HepG2 (cell line): ENCODE measurements around the gene ASTE1. TPM values are rescaled to one million over a fixed set of nuclear protein-coding genes. Genes with fewer than 3 reads are reported as not detected.

Experiments
- ATAC-seq: fragments of 200-7000 bp; cut with Tn5 transposase; 3 replicates; pipeline ENCODE4 v1.9.1; 2020; ENCODE audit warnings: mild to moderate bottlenecking, moderate library complexity
- BruUV-seq: library from RNA; stranded (reverse); fragments of 400-500 nt; replicated peaks from 2 replicates; lab custom pipeline; 2021; lab: Mats Ljungman, UMichigan
- CTCF ChIA-PET: fragments of 300-600 bp; formaldehyde crosslinking; extraction: SDS; loops from one replicate; lab custom pipeline; 2021; ENCODE audit warnings: low total read pairs, inconsistent platforms, low intra/inter-chr PET ratio; lab: Yijun Ruan, JAX
- POLR2A ChIA-PET: fragments of 350-600 bp; sonication (Branson Sonifier 250); formaldehyde crosslinking; loops from one replicate; lab custom pipeline; 2020; ENCODE audit warnings: antibody characterized with exemption, inconsistent platforms; lab: Yijun Ruan, JAX
- DNase-seq: peaks from one replicate; pipeline ENCODE4 v3.0.0-alpha.2; 2015; ENCODE audit warnings: low spot score
- FAIRE-seq: peaks from 3 replicates; lab custom pipeline; 2011; peaks lifted over from hg19 to GRCh38; lab: Jason Lieb, UNC
- H2AFZ ChIP-seq: one replicate; pipeline ENCODE4 v1.6.1; 2011; ENCODE audit warnings: low read length, inconsistent platforms
- H3K27ac ChIP-seq: fragments of 300-600 bp; 3 replicates; pipeline ENCODE4 v1.8.0; 2011; ENCODE audit warnings: mixed run types, mild to moderate bottlenecking, mixed read lengths, low read length, inconsistent platforms; ENCODE audit not compliant: insufficient read depth; ENCODE audit errors: extremely low read length
- H3K27me3 ChIP-seq, 2 experiments: fragments of 200-600 bp in 1 of 2; 2 replicates in 1 of 2; 3 replicates in 1 of 2; pipeline versions ENCODE4 v1.6.0 to v1.8.0; 2011; ENCODE audit warnings: low read length in 2 of 2, mild to moderate bottlenecking in 2 of 2, moderate library complexity in 2 of 2, inconsistent platforms in 1 of 2; ENCODE audit not compliant: insufficient read depth in 2 of 2, control insufficient read depth in 1 of 2
- H3K36me3 ChIP-seq, 2 experiments: fragments of 200-600 bp in 1 of 2; replicated peaks in 1 of 2; 2 replicates in 1 of 2; 3 replicates in 1 of 2; pipeline versions ENCODE4 v1.5.1 to v1.8.0; 2011; ENCODE audit warnings: low read length in 2 of 2, inconsistent platforms in 1 of 2; ENCODE audit not compliant: insufficient read depth in 2 of 2, control insufficient read depth in 1 of 2
- H3K4me1 ChIP-seq: 2 replicates; pipeline ENCODE4 v1.5.1; 2012; ENCODE audit warnings: low read length, inconsistent platforms; ENCODE audit not compliant: insufficient read depth
- H3K4me2 ChIP-seq: 2 replicates; pipeline ENCODE4 v1.6.0; 2011; ENCODE audit warnings: low read depth, low read length, inconsistent platforms
- H3K4me3 ChIP-seq, 3 experiments: fragments of 200-600 bp in 1 of 3; sonication (generic), shearing (Covaris generic) in 1 of 3; replicated peaks in 1 of 3; 2 replicates each; pipeline ENCODE4 v1.5.1; 2011 to 2016; ENCODE audit warnings: low read length in 3 of 3, inconsistent platforms in 2 of 3, low read depth in 2 of 3, mild to moderate bottlenecking in 2 of 3, control low read depth in 1 of 3, mixed read lengths in 1 of 3; ENCODE audit not compliant: insufficient read depth in 1 of 3
- H3K79me2 ChIP-seq: one replicate; pipeline ENCODE4 v1.6.1; 2011; ENCODE audit warnings: low read length, inconsistent platforms; ENCODE audit not compliant: insufficient read depth
- H3K9ac ChIP-seq: 2 replicates; pipeline ENCODE4 v1.6.0; 2011; ENCODE audit warnings: mild to moderate bottlenecking, low read depth, low read length, inconsistent platforms; ENCODE audit not compliant: insufficient read depth
- H3K9me3 ChIP-seq: 2 replicates; pipeline ENCODE4 v1.5.1; 2012; ENCODE audit warnings: mild to moderate bottlenecking, low read length
- H4K20me1 ChIP-seq: 2 replicates; pipeline ENCODE4 v1.6.0; 2011; ENCODE audit warnings: inconsistent platforms, mild to moderate bottlenecking, low read length, moderate library complexity; ENCODE audit not compliant: insufficient read depth
- AGO2 ChIP-seq: fragments of 200-400 bp; formaldehyde crosslinking; optimal IDR thresholded peaks from 2 replicates; pipeline ENCODE3; 2017; ENCODE audit warnings: mild to moderate bottlenecking, low read depth, low read length, moderate library complexity
- ATF7-NPFF ChIP-seq: sonication (generic); formaldehyde crosslinking; IDR thresholded peaks from 2 replicates; pipeline ENCODE4 v1.8.1; 2023; ENCODE audit warnings: mild to moderate bottlenecking, low read depth, missing genetic modification reagents, moderate library complexity
- CAMTA2 ChIP-seq: sonication (generic); formaldehyde crosslinking; IDR thresholded peaks from 2 replicates; pipeline ENCODE4 v1.4.0; 2020; ENCODE audit warnings: mild to moderate bottlenecking, missing genetic modification reagents, borderline replicate concordance
- IKZF5 ChIP-seq: IDR thresholded peaks from 2 replicates; pipeline ENCODE4 v1.6.1; 2018; ENCODE audit warnings: missing genetic modification reagents, mild to moderate bottlenecking, missing compliant biosample characterization
- KDM5B ChIP-seq: sonication (generic); formaldehyde crosslinking; IDR thresholded peaks from 2 replicates; pipeline ENCODE4 v1.4.0; 2020; ENCODE audit warnings: missing genetic modification reagents, mild to moderate bottlenecking, borderline replicate concordance
- MAX ChIP-seq: IDR thresholded peaks from 2 replicates; pipeline ENCODE4 v1.6.1; 2012; ENCODE audit warnings: inconsistent platforms
- PRDM4 ChIP-seq: sonication (generic); formaldehyde crosslinking; IDR thresholded peaks from 2 replicates; pipeline ENCODE4 v1.9.0; 2021; ENCODE audit warnings: missing genetic modification reagents, borderline replicate concordance
- RBAK ChIP-seq: sonication (generic); formaldehyde crosslinking; IDR thresholded peaks from 2 replicates; pipeline ENCODE4 v1.5.1; 2020; ENCODE audit warnings: mild to moderate bottlenecking, missing genetic modification reagents
- SRSF1 ChIP-seq: fragments of 200-400 bp; formaldehyde crosslinking; optimal IDR thresholded peaks from 2 replicates; pipeline ENCODE3; 2017; ENCODE audit warnings: mild to moderate bottlenecking, low read depth, low read length, moderate library complexity
- SUZ12 ChIP-seq: fragments of 150-350 bp; IDR thresholded peaks from 2 replicates; pipeline ENCODE4 v1.6.1; 2014; ENCODE audit warnings: low read depth, low read length
- ZNF180 ChIP-seq: sonication (generic); formaldehyde crosslinking; IDR thresholded peaks from 2 replicates; pipeline ENCODE4 v1.4.0; 2020; ENCODE audit warnings: low read depth, missing genetic modification reagents, borderline replicate concordance
- ZNF678 ChIP-seq: sonication (generic); formaldehyde crosslinking; IDR thresholded peaks from 2 replicates; pipeline ENCODE4 v1.4.0; 2020; ENCODE audit warnings: mild to moderate bottlenecking, missing genetic modification reagents
- ZNF776 ChIP-seq: sonication (generic); formaldehyde crosslinking; IDR thresholded peaks from 2 replicates; pipeline ENCODE4 v1.4.0; 2020; ENCODE audit warnings: mild to moderate bottlenecking, missing genetic modification reagents
- ZNF850 ChIP-seq: sonication (generic); formaldehyde crosslinking; conservative IDR thresholded peaks from 2 replicates; pipeline ENCODE4 v1.9.0; 2021; ENCODE audit warnings: mild to moderate bottlenecking, missing genetic modification reagents
- ZSCAN9 ChIP-seq: IDR thresholded peaks from 2 replicates; pipeline ENCODE4 v1.6.1; 2016; ENCODE audit warnings: borderline replicate concordance
- in situ Hi-C: cut with HindIII; loops from 2 replicates; pipeline ENCODE4 v1.10.0; 2017; ENCODE audit warnings: low pct_unique_long_range_greater_than_20kb; ENCODE audit not compliant: extremely low pct_ligation_motif_present
- intact Hi-C: fragments of 100-400 bp; cut with micrococcal nuclease; formaldehyde crosslinking; loops from one replicate; pipeline ENCODE4 v1.10.0; 2022; ENCODE audit not compliant: unreplicated experiment
- polyA plus RNA-seq, 8 experiments: library from polyadenylated mRNA; depleted of rRNA in 3 of 8; stranded (reverse) in 7 of 8; unstranded in 1 of 8; fragments of >200 nt; fragmentation: Illumina TruSeq in 4 of 8; extraction: Trizol in 4 of 8; gene quantifications; 2 replicates each; pipeline versions ENCODE4 v1.2.1 to v1.2.3, GENCODE V29; 2011 to 2016; ENCODE audit warnings: low read depth in 4 of 8, missing spikeins in 1 of 8, mixed read lengths in 1 of 8; ENCODE audit not compliant: insufficient read depth in 1 of 8
- total RNA-seq, 5 experiments: library from RNA; depleted of rRNA; stranded (reverse); fragments of >200 nt; fragmentation: Illumina TruSeq; extraction: Trizol; gene quantifications; 2 replicates each; pipeline ENCODE4 v1.2.3, GENCODE V29; 2016; ENCODE audit warnings: low read depth in 1 of 5

Gene ASTE1
- total and polyA plus RNA-seq, 2 of the 13 experiments (the other 11 are each of a cell fraction or from before 2014, with no cell fraction given) = 4.0 to 7.9 TPM

- no peak for TF ChIP-seq PRDM4 (CRISPR knock-in tag)
- no peak for TF ChIP-seq RBAK (CRISPR knock-in tag)
- TF ChIP-seq ZNF678 (CRISPR knock-in tag) = no peak
- no peak for TF ChIP-seq AGO2
- TF ChIP-seq SUZ12 = no peak
- TF ChIP-seq CAMTA2 (CRISPR knock-in tag) = no peak
Measured at GRCh38 chr3:131072099-131072559, 45.5 kb upstream of the ASTE1 start (continued).

GRCh38 chr3:131067983-131068382 lies 41.4 kb upstream of the ASTE1 start:
- no peak overlapping the region for H3K9ac ChIP-seq
- POLR2A ChIA-PET = no interaction called here
- CTCF ChIA-PET = no interaction called here
- in situ Hi-C loops = no loop called here
- H3K4me1 ChIP-seq = no peaks in the 10 kb centered on the region
- DNase-seq = no peak
- no peaks in the 10 kb centered on the region for H3K79me2 ChIP-seq
- no peak overlapping the region for H2AFZ ChIP-seq
- H3K36me3 ChIP-seq = no peaks in the 10 kb centered on the region
- H3K4me3 ChIP-seq = no peak overlapping the region
- TF ChIP-seq MAX (no peak), ATF7-NPFF (CRISPR knock-in tag) (no peak), ZNF850 (no peak), ZSCAN9 (CRISPR knock-in tag) (no peak), SRSF1 (no peak), IKZF5 (CRISPR knock-in tag) (no peak), ZNF180 (no peak), ZNF776 (CRISPR knock-in tag) (no peak), KDM5B (CRISPR knock-in tag) (no peak)
- TF ChIP-seq, all 625 proteins: peak for 0
- no peak overlapping the region for H3K4me2 ChIP-seq
- FAIRE-seq = no peak
- ATAC-seq = no peak
- no TSS peak for BruUV-seq
- H4K20me1 ChIP-seq = no peaks in the 10 kb centered on the region
- no peaks in the 10 kb centered on the region for H3K27me3 ChIP-seq
- no peak overlapping the region for H3K27ac ChIP-seq
- intact Hi-C loops = no loop called here
- no peaks in the 10 kb centered on the region for H3K9me3 ChIP-seq
